B cell (primary cell): ENCODE measurements around the gene PRSS21. TPM values are rescaled to one million over a fixed set of nuclear protein-coding genes. Genes with fewer than 3 reads are reported as not detected.

Experiments used
- ATAC-seq: fragments of 200-7000 bp; cut with Tn5 transposase; one replicate; pipeline ENCODE4 v1.10.0; 2021; ENCODE audit warnings: low read depth, mild to moderate bottlenecking, moderate number of reproducible peaks, moderate library complexity
- CTCF ChIA-PET: fragments of 350-600 bp; sonication (Branson Sonifier 250); formaldehyde crosslinking; loops from one replicate; lab custom pipeline; 2021; ENCODE audit warnings: antibody characterized with exemption, inconsistent platforms; lab: Charles Lee
- POLR2A ChIA-PET: fragments of 350-600 bp; sonication (Branson Sonifier 250); formaldehyde crosslinking; loops from one replicate; lab custom pipeline; 2021; ENCODE audit warnings: antibody characterized with exemption; lab: Charles Lee
- DNase-seq: peaks from one replicate; pipeline ENCODE4 v3.0.0; 2013
- H2AFZ ChIP-seq: 2 replicates; pipeline ENCODE4 v1.6.1; 2012; ENCODE audit warnings: mild to moderate bottlenecking, low read depth, low read length; ENCODE audit not compliant: insufficient read depth, poor library complexity, severe bottlenecking
- H3K27ac ChIP-seq, 2 donors: 1 replicate in 1 of 2; 2 replicates in 1 of 2; pipeline ENCODE4 v1.5.1; 2012 to 2013; ENCODE audit warnings: low read length in 2 of 2, mild to moderate bottlenecking in 2 of 2, moderate library complexity in 1 of 2
- H3K27me3 ChIP-seq, 4 experiments: fragments of 200-600 bp in 1 of 4; sonication (generic) in 1 of 4; replicated peaks in 1 of 4; 1 replicate in 2 of 4; 2 replicates in 2 of 4; pipeline versions ENCODE4 v1.6.1 to v1.7.0; 2013 to 2016; ENCODE audit warnings: low read length in 3 of 4, mild to moderate bottlenecking in 2 of 4, mixed read lengths in 1 of 4, moderate library complexity in 1 of 4; ENCODE audit not compliant: insufficient read depth in 4 of 4, control insufficient read depth in 3 of 4; ENCODE audit errors: control extremely low read depth in 1 of 4
- H3K36me3 ChIP-seq, 2 experiments: replicated peaks in 1 of 2; 1 replicate in 1 of 2; 2 replicates in 1 of 2; pipeline versions ENCODE4 v1.6.1 to v1.7.1; 2013; ENCODE audit warnings: low read length in 1 of 2; ENCODE audit not compliant: insufficient read depth in 2 of 2, control insufficient read depth in 1 of 2; ENCODE audit errors: control extremely low read depth in 1 of 2, extremely low read depth in 1 of 2
- H3K4me1 ChIP-seq, 2 donors: fragments of 200-600 bp in 1 of 2; sonication (generic) in 1 of 2; 1 replicate in 1 of 2; 2 replicates in 1 of 2; pipeline versions ENCODE4 v1.5.1 to v1.6.1; 2013 to 2017; ENCODE audit warnings: low read length in 2 of 2; ENCODE audit not compliant: control insufficient read depth in 2 of 2, insufficient read depth in 2 of 2
- H3K4me2 ChIP-seq: replicated peaks from 2 replicates; pipeline ENCODE3; 2012; ENCODE audit warnings: mild to moderate bottlenecking, low read depth, low read length; ENCODE audit not compliant: poor library complexity, severe bottlenecking
- H3K4me3 ChIP-seq, 5 experiments: fragments of 200-600 bp in 1 of 5; sonication (generic) in 1 of 5; 1 replicate in 3 of 5; 2 replicates in 2 of 5; pipeline versions ENCODE4 v1.5.1 to v1.7.0; 2011 to 2016; ENCODE audit warnings: low read length in 4 of 5, mild to moderate bottlenecking in 4 of 5, low read depth in 2 of 5, control low read depth in 1 of 5, moderate library complexity in 1 of 5; ENCODE audit not compliant: insufficient read depth in 1 of 5; ENCODE audit errors: control extremely low read depth in 1 of 5, extremely low read depth in 1 of 5
- H3K79me2 ChIP-seq: fragments of 200-600 bp; sonication (generic); one replicate; pipeline ENCODE4 v1.6.0; 2016; ENCODE audit warnings: low read length; ENCODE audit not compliant: control insufficient read depth, insufficient read depth
- H3K9ac ChIP-seq: fragments of 200-600 bp; sonication (generic); 2 replicates; pipeline ENCODE4 v1.6.1; 2017; ENCODE audit warnings: mild to moderate bottlenecking, low read length, moderate library complexity
- H3K9me3 ChIP-seq, 3 donors: one replicate each; pipeline versions ENCODE4 v1.6.1 to v1.7.1; 2013; ENCODE audit warnings: low read length in 2 of 3; ENCODE audit not compliant: control insufficient read depth in 2 of 3, insufficient read depth in 1 of 3; ENCODE audit errors: control extremely low read depth in 1 of 3
- H4K20me1 ChIP-seq: 2 replicates; pipeline ENCODE4 v1.6.0; 2012; ENCODE audit warnings: mild to moderate bottlenecking, low read length; ENCODE audit not compliant: insufficient read depth, control insufficient read depth, poor library complexity, severe bottlenecking
- H3K27ac Mint-ChIP-seq: one replicate; pipeline ENCODE4 v1.8.0; 2021; ENCODE audit warnings: mixed read lengths
- H3K27me3 Mint-ChIP-seq: one replicate; pipeline ENCODE4 v1.8.0; 2021; ENCODE audit warnings: mixed read lengths
- H3K4me1 Mint-ChIP-seq: one replicate; pipeline ENCODE4 v1.8.0; 2021; ENCODE audit warnings: mixed read lengths
- H3K4me3 Mint-ChIP-seq: one replicate; pipeline ENCODE4 v1.8.0; 2021; ENCODE audit warnings: mixed read lengths
- H3K9me3 Mint-ChIP-seq: one replicate; pipeline ENCODE4 v1.8.0; 2022; ENCODE audit warnings: mixed read lengths; ENCODE audit not compliant: insufficient read depth
- EZH2 ChIP-seq: IDR thresholded peaks from 2 replicates; pipeline ENCODE4 v1.6.1; 2012; ENCODE audit warnings: borderline replicate concordance, low read depth, mild to moderate bottlenecking, moderate library complexity, low read length; ENCODE audit not compliant: insufficient read depth, poor library complexity, severe bottlenecking
- WGBS: methylation state at CpG from one replicate; pipeline ENCODE4 v1.1.5; 2013; ENCODE audit warnings: missing lambda C conversion rate; ENCODE audit not compliant: insufficient coverage; 5-methylcytosine and 5-hydroxymethylcytosine counted together
- intact Hi-C: fragments of 100-400 bp; cut with micrococcal nuclease; formaldehyde crosslinking; loops from one replicate; pipeline ENCODE4 v1.10.0; 2022
- polyA plus RNA-seq: library from polyadenylated mRNA; depleted of rRNA; stranded (reverse); fragments of >200 nt; gene quantifications from 2 replicates; pipeline ENCODE4 v1.2.3, GENCODE V29; 2012
- total RNA-seq, 2 donors: library from RNA; stranded (reverse); fragments of 120-200 nt in 1 of 2; gene quantifications; 1 replicate in 1 of 2; 2 replicates in 1 of 2; pipeline versions ENCODE4 v1.2.3 to v1.2.4, GENCODE V29; 2013 to 2022
- TF ChIP-seq, protein P1 (sequence below): fragments of 200-600 bp; IDR thresholded peaks from one replicate; pipeline ENCODE4 v1.8.0; 2022; ENCODE audit warnings: antibody characterized with exemption, mild to moderate bottlenecking

The PRSS21 gene
- total and polyA plus RNA-seq, 2 donors (not counting 1 experiment from before 2014, with no cell fraction given): 2.0 to 5.8 TPM

- Histone ChIP-seq H3K4me3 (no peak overlapping the region), H3K79me2 (no peaks in the 10 kb centered on the region), H3K9ac (no peak overlapping the region), H2AFZ (no peak overlapping the region), H4K20me1 (no peaks in the 10 kb centered on the region), H3K4me1 (no peaks in the 10 kb centered on the region), H3K4me2 (no peak overlapping the region), H3K27ac (no peak overlapping the region), H3K27me3 (peaks cover 0 to 14% (median 2%) of the 10 kb centered on the region in 4 experiments), H3K36me3 (no peaks in the 10 kb centered on the region), H3K9me3 (no peaks in the 10 kb centered on the region)
- H3K4me3 Mint-ChIP-seq: no peak overlapping the region
- peaks cover 46% of the 10 kb centered on the region for H3K27me3 Mint-ChIP-seq
- no peak for TF ChIP-seq EZH2
- TF ChIP-seq, protein P1, sequence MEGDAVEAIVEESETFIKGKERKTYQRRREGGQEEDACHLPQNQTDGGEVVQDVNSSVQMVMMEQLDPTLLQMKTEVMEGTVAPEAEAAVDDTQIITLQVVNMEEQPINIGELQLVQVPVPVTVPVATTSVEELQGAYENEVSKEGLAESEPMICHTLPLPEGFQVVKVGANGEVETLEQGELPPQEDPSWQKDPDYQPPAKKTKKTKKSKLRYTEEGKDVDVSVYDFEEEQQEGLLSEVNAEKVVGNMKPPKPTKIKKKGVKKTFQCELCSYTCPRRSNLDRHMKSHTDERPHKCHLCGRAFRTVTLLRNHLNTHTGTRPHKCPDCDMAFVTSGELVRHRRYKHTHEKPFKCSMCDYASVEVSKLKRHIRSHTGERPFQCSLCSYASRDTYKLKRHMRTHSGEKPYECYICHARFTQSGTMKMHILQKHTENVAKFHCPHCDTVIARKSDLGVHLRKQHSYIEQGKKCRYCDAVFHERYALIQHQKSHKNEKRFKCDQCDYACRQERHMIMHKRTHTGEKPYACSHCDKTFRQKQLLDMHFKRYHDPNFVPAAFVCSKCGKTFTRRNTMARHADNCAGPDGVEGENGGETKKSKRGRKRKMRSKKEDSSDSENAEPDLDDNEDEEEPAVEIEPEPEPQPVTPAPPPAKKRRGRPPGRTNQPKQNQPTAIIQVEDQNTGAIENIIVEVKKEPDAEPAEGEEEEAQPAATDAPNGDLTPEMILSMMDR: no peak
- POLR2A ChIA-PET: no interaction called here
- ATAC-seq (no peak), DNase-seq (no peak)
- H3K9me3 Mint-ChIP-seq: peaks cover 5% of the 10 kb centered on the region
- H3K4me1 Mint-ChIP-seq: no peaks in the 10 kb centered on the region
- CTCF ChIA-PET: interaction anchor here (0.7 to 1.5 kb wide), 2 partner anchors 13 to 1517 kb away, joined by 3 to 5 read pairs; no protein-coding TSS in a partner anchor
- no peak overlapping the region for H3K27ac Mint-ChIP-seq
- intact Hi-C loops: no loop called here
- WGBS: 75% methylated on average over 6 of the region's 6 CpGs
Observed at GRCh38 chr16:2810651-2811050, 6.4 kb upstream of the PRSS21 start.

GRCh38 chr16:2811703-2812471 is 5.2 kb upstream of the PRSS21 start:
- Mint-ChIP-seq H3K27me3 (peaks cover 37% of the 10 kb centered on the region), H3K4me1 (no peaks in the 10 kb centered on the region), H3K9me3 (peaks cover 5% of the 10 kb centered on the region), H3K4me3 (no peak overlapping the region), H3K27ac (no peak overlapping the region)
- Histone ChIP-seq H3K27ac (no peak overlapping the region), H3K4me1 (no peaks in the 10 kb centered on the region), H3K27me3 (peaks cover 0 to 12% (median 2%) of the 10 kb centered on the region in 4 experiments), H2AFZ (no peak overlapping the region), H4K20me1 (no peaks in the 10 kb centered on the region), H3K36me3 (no peaks in the 10 kb centered on the region), H3K4me2 (no peak overlapping the region), H3K4me3 (no peak overlapping the region), H3K79me2 (no peaks in the 10 kb centered on the region), H3K9ac (no peak overlapping the region), H3K9me3 (no peaks in the 10 kb centered on the region)
- TF ChIP-seq EZH2: no peak
- TF ChIP-seq, protein P1: no peak
- intact Hi-C loops: no loop called here
- CTCF ChIA-PET: interaction anchor here (1.5 kb wide), 1 partner anchor 12 kb away, joined by 3 read pairs; no protein-coding TSS in a partner anchor
- no peak for DNase-seq
- POLR2A ChIA-PET: no interaction called here
- WGBS: 78% methylated on average over 14 of the region's 15 CpGs
- no peak for ATAC-seq
